ENCODE results near the gene RNF207.

The RNF207 gene

GRCh38 chr1:6205849-6206519 lies at the start of gene RNF207:
Gene RNF207 (plus strand): TSS chr1:6206119. CDS start chr1:6206536, 417 bp downstream.
- DNase-seq = no peak

- no peak for DNase-seq
Measured at GRCh38 chr1:6157132-6157527, 48.8 kb upstream of the RNF207 start.

- DNase-seq = no peak
Measured at GRCh38 chr1:6157528-6158174, 48.3 kb upstream of the RNF207 start.

- DNase-seq = no peak
Measured at GRCh38 chr1:6158181-6158580, 47.7 kb upstream of the RNF207 start.

GRCh38 chr1:6162341-6162740 lies 43.6 kb upstream of the RNF207 start:
- DNase-seq = no peak

GRCh38 chr1:6162773-6163172 lies 43.1 kb upstream of the RNF207 start:
- DNase-seq = no peak

- no peak for DNase-seq
Measured at GRCh38 chr1:6163191-6163972, 42.5 kb upstream of the RNF207 start.

- DNase-seq = no peak
Measured at GRCh38 chr1:6163973-6164617, 41.8 kb upstream of the RNF207 start.

- DNase-seq = no peak
Measured at GRCh38 chr1:6165027-6165426, 40.9 kb upstream of the RNF207 start.

- no peak for DNase-seq
Measured at GRCh38 chr1:6165441-6165985, 40.4 kb upstream of the RNF207 start.

- DNase-seq = no peak
Measured at GRCh38 chr1:6166221-6166620, 39.7 kb upstream of the RNF207 start.

GRCh38 chr1:6166655-6167390 lies 39.1 kb upstream of the RNF207 start:
- DNase-seq = no peak

GRCh38 chr1:6167391-6168303 lies 38.3 kb upstream of the RNF207 start:
- no peak for DNase-seq

GRCh38 chr1:6168947-6169586 lies 36.9 kb upstream of the RNF207 start:
- no peak for DNase-seq

GRCh38 chr1:6170116-6170741 lies 35.7 kb upstream of the RNF207 start:
- DNase-seq = no peak

GRCh38 chr1:6170742-6171201 lies 35.1 kb upstream of the RNF207 start:
- no peak for DNase-seq

GRCh38 chr1:6171548-6172124 lies 34.3 kb upstream of the RNF207 start:
- peak in 1 of 2 experiments; percentile 32 for DNase-seq

GRCh38 chr1:6172549-6172948 lies 33.4 kb upstream of the RNF207 start:
- no peak for DNase-seq

GRCh38 chr1:6174621-6175410 lies 31.1 kb upstream of the RNF207 start:
- DNase-seq = no peak
